PC-3 (cell line): ENCODE measurements around the gene SNX27.

Experiments
- CTCF ChIP-seq: fragments of 300-600 bp; sonication (generic); conservative IDR thresholded peaks from 2 replicates; pipeline ENCODE4 v1.5.1; 2017; ENCODE audit warnings: antibody characterized with exemption, low read depth, mild to moderate bottlenecking, low read length
- EZH2 ChIP-seq: fragments of 300-600 bp; sonication (generic); IDR thresholded peaks from one replicate; pipeline ENCODE4 v1.6.1; 2017; ENCODE audit warnings: antibody characterized with exemption, mild to moderate bottlenecking, low read length; ENCODE audit not compliant: unreplicated experiment
- EZH2phosphoT487 ChIP-seq: fragments of 300-600 bp; sonication (generic); IDR thresholded peaks from 2 replicates; pipeline ENCODE4 v1.6.1; 2018; ENCODE audit warnings: mild to moderate bottlenecking, antibody characterized with exemption, low read length, borderline replicate concordance

GRCh38 chr1:151579436-151580225 lies 32.2 kb upstream of the SNX27 start:
- no peak for TF ChIP-seq CTCF
- no peak for TF ChIP-seq EZH2
- TF ChIP-seq EZH2phosphoT487, result no peak
